AG08396 (cell line): Measurements from ENCODE around the gene BNC2.
A peak's percentile ranks its signal among the peaks of the same experiment; 100 is the strongest.
"Not testable (repeated sequence)": the region's sequence is repeated elsewhere in the genome, so short reads cannot be mapped to it uniquely, and the experiment has no call there.

Experiments used
- DNase-seq: peaks from one replicate; pipeline ENCODE4 v3.0.0; 2012; ENCODE audit warnings: low spot score, mixed read lengths

Gene BNC2

DNA sequence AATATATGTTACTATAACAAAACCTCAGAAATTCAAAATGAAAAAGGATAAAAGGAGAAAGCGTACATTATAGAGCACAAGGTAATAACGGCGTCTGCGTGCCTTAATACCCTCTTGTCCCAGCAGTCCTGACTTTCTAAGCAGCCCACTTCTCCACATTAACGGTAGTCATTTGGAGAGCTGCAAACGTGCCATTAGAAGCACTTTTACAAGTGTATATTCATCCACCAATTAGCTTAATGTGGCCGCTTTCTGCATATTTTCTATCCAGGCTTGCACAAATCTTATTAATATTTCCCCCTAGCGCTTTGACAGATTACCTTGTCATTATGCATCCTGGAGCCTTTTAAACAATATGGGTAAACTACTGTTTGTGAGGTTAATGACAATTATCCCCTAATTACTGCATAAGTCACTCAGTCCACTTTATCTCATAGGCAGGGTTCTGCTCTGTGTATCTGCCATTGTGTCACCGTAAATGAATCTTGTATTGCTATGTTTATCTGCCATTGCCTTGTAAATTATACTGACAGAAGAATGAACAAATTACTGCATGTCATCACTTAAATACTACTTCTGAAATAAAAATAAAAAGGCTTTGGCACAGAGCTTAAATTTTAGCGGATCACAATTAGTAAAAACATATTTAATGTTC lies 421.3 kb downstream of the BNC2 start:
- no peak for DNase-seq

- DNase-seq, result no peak
Observed at GRCh38 chr9:16447946-16448345, 422.5 kb downstream of the BNC2 start.

GRCh38 chr9:16446636-16447035 lies 423.8 kb downstream of the BNC2 start:
- DNase-seq, result no peak

GRCh38 chr9:16445141-16445920 lies 425.1 kb downstream of the BNC2 start:
- DNase-seq, result peak; percentile 12

- no peak for DNase-seq
Observed at GRCh38 chr9:16442622-16443021, 427.8 kb downstream of the BNC2 start.

DNA sequence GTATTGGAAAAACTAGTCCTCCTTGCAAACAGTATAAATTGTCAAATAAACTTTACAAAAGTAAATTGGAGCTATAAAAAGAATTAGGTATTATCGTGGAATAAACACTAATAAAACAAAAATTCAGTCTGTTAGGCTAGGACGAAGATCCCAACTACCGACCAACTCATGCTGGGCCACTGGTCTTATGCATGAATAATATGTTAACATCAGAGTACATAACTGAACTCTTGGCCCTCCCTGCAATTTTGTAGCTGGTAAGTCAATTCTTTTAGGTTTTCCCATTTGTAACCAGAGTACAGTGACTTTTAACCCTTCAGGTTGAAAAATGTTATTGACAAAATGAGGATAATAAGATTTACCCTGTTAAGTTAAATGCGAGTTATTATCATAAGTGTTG lies 428.7 kb downstream of the BNC2 start:
- no peak for DNase-seq

DNA sequence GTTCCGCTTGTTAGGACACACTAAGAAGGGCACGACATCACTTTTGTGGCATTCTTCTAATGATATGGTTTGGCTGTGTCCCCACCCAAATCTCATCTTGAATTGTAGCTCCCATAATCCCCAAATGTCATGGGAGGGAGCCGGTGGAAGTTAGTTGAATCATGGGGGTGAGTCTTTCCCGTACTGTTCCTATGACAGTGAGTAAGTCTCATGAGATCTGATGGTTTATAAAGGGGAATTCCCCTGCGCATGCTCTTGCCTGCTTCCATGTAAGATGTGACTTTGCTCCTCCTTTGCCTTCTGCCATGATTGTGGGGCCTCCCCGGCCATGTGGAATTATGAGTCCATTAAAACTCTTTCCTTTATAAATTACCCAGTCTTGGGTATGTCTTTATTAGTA lies 431.6 kb downstream of the BNC2 start:
- DNase-seq, result not testable (repeated sequence)

DNA sequence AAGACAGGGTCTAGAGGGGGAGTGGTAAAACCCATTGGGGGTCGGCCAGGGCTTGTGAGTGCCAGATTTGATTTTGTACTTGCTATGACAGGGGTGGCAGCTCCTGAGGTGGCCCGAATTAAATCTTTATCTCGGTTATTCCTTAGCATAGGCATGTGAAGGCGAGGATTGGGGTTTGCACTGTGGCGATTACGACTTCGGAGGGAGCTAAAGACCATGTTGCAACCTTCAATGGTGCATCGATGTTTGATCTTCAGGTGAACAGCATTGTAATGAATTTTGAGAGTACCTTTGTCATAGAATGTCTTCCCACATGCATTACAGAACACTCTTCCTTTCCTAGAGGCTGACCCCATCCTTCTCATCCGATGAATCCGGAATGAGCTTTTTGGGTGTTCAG lies 433.9 kb downstream of the BNC2 start:
- DNase-seq, result no peak

DNA sequence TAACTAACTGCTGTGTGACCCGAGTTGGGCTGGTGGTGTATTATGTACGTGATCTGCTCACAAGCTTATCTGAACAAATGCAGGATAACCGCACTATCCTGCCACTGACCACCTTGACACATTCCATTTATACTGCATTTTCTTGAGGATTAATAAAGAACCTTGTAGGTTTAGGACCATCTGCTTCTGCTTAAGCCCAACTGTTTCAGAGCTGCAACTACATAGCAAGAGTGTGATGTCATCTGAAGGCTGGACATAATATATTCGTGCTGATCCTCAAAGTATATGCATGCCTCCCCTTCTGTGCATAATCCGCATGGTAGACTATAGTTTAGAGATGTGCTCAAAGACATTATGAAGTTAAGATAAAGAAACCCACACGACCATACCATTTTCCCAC lies 435.9 kb downstream of the BNC2 start:
- peak; percentile 19 for DNase-seq

DNA sequence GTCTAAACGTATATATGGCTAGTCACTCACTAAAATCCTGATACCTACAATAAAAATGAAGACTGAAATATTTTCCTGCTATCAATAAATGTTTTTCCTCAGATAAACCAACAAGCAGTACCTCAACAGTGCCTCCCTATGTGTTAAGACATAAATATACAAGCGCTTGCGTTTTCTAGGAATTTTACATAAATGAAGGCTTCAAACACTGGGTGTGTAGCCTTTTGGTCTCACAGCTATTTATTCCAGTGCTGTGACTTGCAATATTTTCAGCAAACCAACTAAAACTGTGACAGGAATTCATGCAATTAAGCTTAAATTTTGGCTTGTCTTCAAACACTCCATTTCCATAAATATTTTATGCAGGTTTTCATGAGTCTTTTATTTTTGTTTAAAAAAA lies 437.0 kb downstream of the BNC2 start:
- DNase-seq, result no peak

GRCh38 chr9:16431666-16432392 lies 438.6 kb downstream of the BNC2 start:
- no peak for DNase-seq

- DNase-seq, result no peak
Observed at GRCh38 chr9:16429671-16430070, 440.8 kb downstream of the BNC2 start.

DNA sequence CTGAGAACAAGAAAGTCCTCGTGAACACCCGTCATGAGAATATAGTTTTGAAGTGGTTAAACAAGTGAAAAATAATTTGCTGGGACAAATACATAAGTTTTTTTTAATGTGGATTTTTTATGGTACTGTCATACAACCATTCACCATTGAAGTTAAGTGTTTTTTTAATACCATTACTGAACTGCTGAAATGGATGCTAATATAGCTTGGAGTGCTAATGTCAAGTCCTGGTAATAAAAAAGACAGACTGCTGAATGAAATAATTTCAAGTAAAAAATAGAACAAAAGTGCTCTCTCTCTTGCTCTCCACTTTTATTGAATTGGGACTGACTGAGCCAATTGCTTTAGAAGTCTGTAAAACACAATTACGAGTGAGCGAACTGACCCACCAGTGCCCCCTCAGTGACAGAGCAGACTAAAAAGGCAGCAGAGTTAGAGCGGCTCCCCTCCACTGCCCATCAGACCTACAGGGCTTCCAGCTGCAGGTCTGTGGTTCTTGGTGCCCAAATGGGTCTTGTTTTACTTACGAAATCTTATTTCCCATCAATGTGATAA lies 442.5 kb downstream of the BNC2 start:
- no peak for DNase-seq

- DNase-seq, result no peak
Observed at GRCh38 chr9:16426716-16427115, 443.8 kb downstream of the BNC2 start.

DNA sequence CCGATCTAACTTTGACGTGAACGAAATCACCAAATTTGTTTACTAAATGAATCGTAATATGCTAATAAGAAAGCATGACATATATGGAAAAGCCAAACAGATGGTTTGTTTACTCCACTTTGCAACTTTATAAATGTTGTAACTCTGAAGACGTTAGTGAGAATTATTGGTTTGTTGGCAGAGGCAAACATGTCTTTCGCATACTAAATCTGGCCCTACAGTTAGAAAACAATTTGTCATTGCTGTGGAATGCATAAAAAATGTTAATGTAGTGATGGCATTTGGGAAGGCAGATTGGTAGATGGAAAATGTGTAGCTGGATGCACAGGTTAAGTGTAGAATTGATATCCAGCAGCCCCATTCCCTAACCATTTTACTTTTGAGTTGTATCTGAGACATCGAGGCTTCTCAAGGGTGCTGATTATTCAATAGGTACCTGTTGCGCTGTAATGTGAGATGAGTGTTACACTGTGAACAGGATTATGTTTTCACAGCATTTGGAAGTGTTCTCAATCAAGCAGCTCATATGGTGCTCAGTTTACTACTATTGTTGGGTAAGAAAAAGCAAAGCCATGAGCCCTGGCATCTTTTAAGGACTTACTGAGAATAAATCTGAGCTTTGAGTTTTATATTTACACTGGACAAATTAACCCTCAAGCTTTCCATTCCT lies 444.8 kb downstream of the BNC2 start:
- no peak for DNase-seq

- no peak for DNase-seq
Observed at GRCh38 chr9:16422114-16422513, 448.4 kb downstream of the BNC2 start.

- DNase-seq, result no peak
Observed at GRCh38 chr9:16421532-16421931, 448.9 kb downstream of the BNC2 start.

- no peak for DNase-seq
Observed at GRCh38 chr9:16419124-16419523, 451.3 kb downstream of the BNC2 start.

DNA sequence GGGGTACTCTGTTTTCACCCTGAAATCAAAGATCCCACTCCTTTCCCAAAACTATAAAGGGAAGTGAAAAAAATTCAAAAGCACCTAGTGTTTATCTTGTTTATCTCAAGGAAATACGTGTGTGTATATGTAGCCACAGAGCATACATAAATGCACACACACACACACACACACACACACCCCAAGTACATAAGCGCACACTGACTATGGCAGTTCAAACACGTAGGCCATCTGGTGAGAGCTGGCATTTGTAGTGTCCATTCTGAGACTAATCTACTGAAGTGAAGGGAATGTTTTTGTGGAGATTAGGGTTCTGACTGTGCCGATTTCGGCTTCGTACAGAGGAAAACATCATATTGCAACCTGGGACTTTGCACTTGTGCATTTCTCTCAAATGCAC lies 451.7 kb downstream of the BNC2 start:
- DNase-seq, result no peak

DNA sequence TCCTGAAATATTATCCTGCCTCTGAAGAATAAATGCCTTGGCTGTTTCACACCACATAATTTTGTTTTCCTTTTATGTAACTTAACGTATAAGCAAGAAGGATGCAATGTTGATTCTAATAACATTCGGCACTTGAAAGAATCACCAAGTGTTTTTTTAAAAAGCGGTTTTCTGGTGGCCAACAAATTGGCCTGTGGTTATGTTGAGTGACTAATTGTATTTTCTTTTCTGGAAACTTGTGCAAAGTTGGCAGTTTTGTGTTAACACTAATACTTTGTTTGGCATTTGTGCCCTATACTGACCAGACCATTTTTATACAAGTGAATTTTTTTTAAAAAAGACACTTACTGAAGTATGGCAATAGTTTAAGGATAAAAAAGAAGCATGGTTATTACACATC lies 452.7 kb downstream of the BNC2 start:
- DNase-seq, result no peak

GRCh38 chr9:16417161-16417560 lies 453.3 kb downstream of the BNC2 start:
- peak; percentile 54 for DNase-seq

GRCh38 chr9:16414451-16414850 lies 456.0 kb downstream of the BNC2 start:
- no peak for DNase-seq
